GM12878 (cell line): ENCODE results near the gene ARCN1. TPM values are rescaled to one million over a fixed set of nuclear protein-coding genes. Genes with fewer than 3 reads are reported as not detected.

Experiments
- ATAC-seq: fragments of 200-7000 bp; cut with Tn5 transposase; 3 replicates; pipeline ENCODE4 v1.9.1; 2020; ENCODE audit warnings: mild to moderate bottlenecking, moderate library complexity
- BruUV-seq: library from RNA; stranded (reverse); fragments of 400-500 nt; replicated peaks from 2 replicates; lab custom pipeline; 2021; lab: Mats Ljungman, UMichigan
- CTCF ChIA-PET: fragments of 300-600 bp; sonication (Branson Sonifier 250); formaldehyde crosslinking; extraction: SDS; loops from one replicate; lab custom pipeline; 2021; ENCODE audit warnings: inconsistent platforms; lab: Yijun Ruan, JAX
- POLR2A ChIA-PET: fragments of 350-600 bp; formaldehyde crosslinking; extraction: SDS; loops from one replicate; lab custom pipeline; 2021; ENCODE audit warnings: inconsistent platforms; lab: Charles Lee
- RAD21 ChIA-PET: fragments of 300-600 bp; sonication (Branson Sonifier 250); formaldehyde crosslinking; loops from one replicate; lab custom pipeline; 2023; ENCODE audit warnings: antibody characterized with exemption; ENCODE audit not compliant: unreplicated experiment; lab: Charles Lee
- SMC1A ChIA-PET: fragments of 300-600 bp; sonication (Branson Sonifier 250); formaldehyde crosslinking; loops from one replicate; lab custom pipeline; 2023; ENCODE audit not compliant: unreplicated experiment, uncharacterized antibody; lab: Charles Lee
- DNase-seq: peaks from one replicate; pipeline ENCODE4 v3.0.0-alpha.2; 2011; ENCODE audit warnings: low read depth, low spot score
- FAIRE-seq: peaks from 3 replicates; lab custom pipeline; 2011; peaks lifted over from hg19 to GRCh38; lab: Jason Lieb, UNC
- H2AFZ ChIP-seq: 2 replicates; pipeline ENCODE4 v1.6.0; 2011; ENCODE audit warnings: low read depth, low read length, control low read depth; ENCODE audit not compliant: control insufficient read depth
- H3K27ac ChIP-seq: 2 replicates; pipeline ENCODE4 v1.5.1; 2011; ENCODE audit warnings: control low read depth; ENCODE audit not compliant: control insufficient read depth, insufficient read depth
- H3K27me3 ChIP-seq, 2 experiments: replicated peaks in 1 of 2; 2 replicates each; pipeline versions ENCODE4 v1.6.0 to v1.6.1; 2011; ENCODE audit warnings: low read length in 1 of 2; ENCODE audit not compliant: control insufficient read depth in 2 of 2, insufficient read depth in 2 of 2
- H3K36me3 ChIP-seq, 2 experiments: 2 replicates each; pipeline ENCODE4 v1.5.1; 2011; ENCODE audit warnings: low read length in 1 of 2; ENCODE audit not compliant: control insufficient read depth in 2 of 2, insufficient read depth in 2 of 2
- H3K4me1 ChIP-seq: 2 replicates; pipeline ENCODE4 v1.6.1; 2011; ENCODE audit warnings: mild to moderate bottlenecking, low read length, moderate library complexity, mixed read lengths; ENCODE audit not compliant: control insufficient read depth, insufficient read depth
- H3K4me2 ChIP-seq: 2 replicates; pipeline ENCODE4 v1.6.0; 2011; ENCODE audit warnings: control low read depth; ENCODE audit not compliant: control insufficient read depth, insufficient read depth
- H3K4me3 ChIP-seq: fragments of 200-600 bp; sonication (generic); 2 replicates; pipeline ENCODE4 v1.5.1; 2016
- H3K79me2 ChIP-seq: 2 replicates; pipeline ENCODE4 v1.6.0; 2011; ENCODE audit warnings: low read length; ENCODE audit not compliant: control insufficient read depth, insufficient read depth
- H3K9ac ChIP-seq: 2 replicates; pipeline ENCODE4 v1.8.0; 2011; ENCODE audit warnings: low read length, control low read depth, mixed read lengths; ENCODE audit not compliant: control insufficient read depth, insufficient read depth
- H3K9me3 ChIP-seq: replicated peaks from 3 replicates; pipeline ENCODE4 v1.5.1; 2011; ENCODE audit warnings: mild to moderate bottlenecking, low read length; ENCODE audit not compliant: control insufficient read depth, insufficient read depth
- H4K20me1 ChIP-seq: 2 replicates; pipeline ENCODE4 v1.6.0; 2011; ENCODE audit not compliant: control insufficient read depth, insufficient read depth
- CEBPB ChIP-seq, 2 experiments: fragments of 150-350 bp in 1 of 2; IDR thresholded peaks; 2 replicates each; pipeline ENCODE4 v1.6.1; 2012 to 2014; ENCODE audit warnings: low read depth in 2 of 2, low read length in 2 of 2, borderline replicate concordance in 1 of 2, inconsistent platforms in 1 of 2
- CHD4 ChIP-seq: fragments of 200-600 bp; sonication (generic); IDR thresholded peaks from 2 replicates; pipeline ENCODE4 v1.6.1; 2016; ENCODE audit warnings: mild to moderate bottlenecking
- NFYA ChIP-seq: IDR thresholded peaks from 2 replicates; pipeline ENCODE4 v1.6.1; 2011; ENCODE audit warnings: low read depth, mild to moderate bottlenecking, low read length, improper control_type of control experiment, borderline replicate concordance
- POLR2AphosphoS2 ChIP-seq: IDR thresholded peaks from 2 replicates; pipeline ENCODE4 v1.6.1; 2011; ENCODE audit warnings: low read depth, mild to moderate bottlenecking, low read length, improper control_type of control experiment, moderate library complexity
- YY1 ChIP-seq: IDR thresholded peaks from 2 replicates; pipeline ENCODE4 v1.6.1; 2011; ENCODE audit warnings: low read depth, mild to moderate bottlenecking, low read length
- WGBS: methylation state at CpG from one replicate; pipeline ENCODE4 v1.1.6; 2016; ENCODE audit warnings: low lambda C conversion rate; ENCODE audit not compliant: insufficient replicate concordance, insufficient coverage; ENCODE audit errors: missing lambda C conversion rate; 5-methylcytosine and 5-hydroxymethylcytosine counted together
- in situ Hi-C: fragments of 300-500 bp; cut with MboI; formaldehyde crosslinking; loops from 9 replicates; pipeline ENCODE4 v1.14.3; 2018; ENCODE audit warnings: mixed read lengths
- intact Hi-C: fragments of 100-400 bp; cut with micrococcal nuclease; formaldehyde crosslinking; loops from one replicate; pipeline ENCODE4 v1.14.2; 2022; ENCODE audit not compliant: unreplicated experiment
- polyA plus RNA-seq, 11 experiments: library from polyadenylated mRNA; depleted of rRNA in 4 of 11; unstranded in 6 of 11; stranded (reverse) in 5 of 11; fragments of >200 nt; fragmentation: Nextera tagmentation in 4 of 11; fragmentation: Illumina TruSeq in 1 of 11; extraction: Ambion mirVana in 4 of 11; extraction: Trizol in 1 of 11; gene quantifications; 1 replicate in 1 of 11; 2 replicates in 10 of 11; pipeline versions ENCODE4 v1.2.1 to v1.2.3, GENCODE V29; 2011 to 2016; ENCODE audit warnings: inconsistent platforms in 2 of 11, missing spikeins in 2 of 11, low read depth in 1 of 11
- total RNA-seq, 4 experiments: library from RNA; depleted of rRNA in 3 of 4; stranded (reverse); fragments of >200 nt in 3 of 4; fragmentation: Illumina TruSeq in 1 of 4; extraction: Trizol in 1 of 4; gene quantifications; 2 replicates each; pipeline versions ENCODE4 v1.2.1 to v1.2.3, GENCODE V29; 2013 to 2021
- TF ChIP-seq, protein P1 (sequence below): IDR thresholded peaks from 2 replicates; pipeline ENCODE4 v1.6.1; 2011; ENCODE audit warnings: low read depth, mild to moderate bottlenecking, low read length, moderate library complexity, borderline replicate concordance; ENCODE audit errors: extremely low read depth
- TF ChIP-seq, protein P2 (sequence below): IDR thresholded peaks from 2 replicates; pipeline ENCODE4 v1.6.1; 2011; ENCODE audit warnings: low read depth, low read length, improper control_type of control experiment, borderline replicate concordance
- TF ChIP-seq, protein P3 (sequence below): fragments of 150-350 bp; IDR thresholded peaks from 2 replicates; pipeline ENCODE4 v1.6.1; 2014; ENCODE audit warnings: mild to moderate bottlenecking, low read depth, low read length
- TF ChIP-seq, protein P4 (sequence below): IDR thresholded peaks from 2 replicates; pipeline ENCODE4 v1.6.1; 2011; ENCODE audit warnings: borderline replicate concordance, low read depth, mild to moderate bottlenecking, moderate library complexity, mixed read lengths, low read length; ENCODE audit not compliant: insufficient read depth; ENCODE audit errors: extremely low read length
- TF ChIP-seq, protein P5 (sequence below): fragments of 450-650 bp; IDR thresholded peaks from 2 replicates; pipeline ENCODE4 v1.6.1; 2017; ENCODE audit warnings: mild to moderate bottlenecking

Gene ARCN1
- total and polyA plus RNA-seq, 10 of the 15 experiments (the other 5 are each of a cell fraction or from before 2014, with no cell fraction given) = 33.3 to 172 (median 106) TPM

DNA sequence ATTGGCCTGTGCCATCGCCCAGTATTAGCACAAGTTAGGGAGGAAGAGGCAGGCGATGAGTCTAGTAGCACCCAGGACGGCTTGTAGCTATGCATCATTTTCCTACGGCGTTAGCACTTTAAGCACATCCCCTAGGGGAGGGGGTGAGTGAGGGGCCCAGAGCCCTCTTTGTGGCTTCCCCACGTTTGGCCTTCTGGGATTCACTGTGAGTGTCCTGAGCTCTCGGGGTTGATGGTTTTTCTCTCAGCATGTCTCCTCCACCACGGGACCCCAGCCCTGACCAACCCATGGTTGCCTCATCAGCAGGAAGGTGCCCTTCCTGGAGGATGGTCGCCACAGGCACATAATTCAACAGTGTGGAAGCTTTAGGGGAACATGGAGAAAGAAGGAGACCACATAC is 36.9 kb upstream of the ARCN1 start:
- Histone ChIP-seq H3K27me3 (no peaks in the 10 kb centered on the region), H3K9ac (no peak overlapping the region), H3K4me3 (no peak overlapping the region)
- ATAC-seq = no peak
- intact Hi-C loops = no loop called here
- RAD21 ChIA-PET = no interaction called here
- no TSS peak for BruUV-seq
- TF ChIP-seq, protein P1, sequence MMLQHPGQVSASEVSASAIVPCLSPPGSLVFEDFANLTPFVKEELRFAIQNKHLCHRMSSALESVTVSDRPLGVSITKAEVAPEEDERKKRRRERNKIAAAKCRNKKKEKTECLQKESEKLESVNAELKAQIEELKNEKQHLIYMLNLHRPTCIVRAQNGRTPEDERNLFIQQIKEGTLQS = no peak
- TF ChIP-seq, all 136 proteins: peak for 0
- Histone ChIP-seq H4K20me1 (no peaks in the 10 kb centered on the region; the same call in 1 of the 2 replicates), H3K9me3 (no peaks in the 10 kb centered on the region), H3K79me2 (no peaks in the 10 kb centered on the region), H3K36me3 (no peaks in the 10 kb centered on the region), H3K4me1 (no peaks in the 10 kb centered on the region), H3K4me2 (no peak overlapping the region), H3K27ac (no peak overlapping the region), H2AFZ (no peak overlapping the region)
- POLR2A ChIA-PET = no interaction called here
- in situ Hi-C loops = no loop called here
- no peak for DNase-seq
- SMC1A ChIA-PET = no interaction called here
- CTCF ChIA-PET = no interaction called here
- FAIRE-seq = no peak
- WGBS = 55% methylated on average over 9 of the region's 9 CpGs

DNA sequence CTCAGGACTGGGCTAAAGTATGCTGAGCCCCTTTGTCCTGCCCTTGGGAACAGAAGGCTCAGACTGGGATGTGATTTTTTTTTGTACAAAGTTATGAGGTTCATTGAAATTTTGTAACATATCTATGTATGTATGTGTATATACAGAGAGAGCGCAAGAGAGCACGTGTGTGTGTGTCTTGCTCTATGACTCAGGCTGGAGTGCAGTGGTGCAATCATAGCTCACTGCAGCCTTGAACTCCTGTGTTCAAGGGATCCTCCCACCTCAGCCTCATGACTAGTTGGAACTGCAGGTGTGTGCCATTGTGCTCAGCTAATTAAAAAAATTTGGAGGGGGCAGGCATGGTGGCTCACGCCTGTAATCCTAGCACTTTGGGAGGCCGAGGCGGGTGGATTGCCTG is 35.5 kb upstream of the ARCN1 start:
- Histone ChIP-seq H3K4me1 (no peaks in the 10 kb centered on the region), H3K4me3 (no peak overlapping the region), H4K20me1 (no peaks in the 10 kb centered on the region; the same call in 1 of the 2 replicates), H3K9me3 (no peaks in the 10 kb centered on the region), H2AFZ (no peak overlapping the region), H3K36me3 (no peaks in the 10 kb centered on the region), H3K27me3 (no peaks in the 10 kb centered on the region), H3K79me2 (no peaks in the 10 kb centered on the region), H3K27ac (no peak overlapping the region), H3K4me2 (no peak overlapping the region), H3K9ac (no peak overlapping the region)
- in situ Hi-C loops = no loop called here
- ChIA-PET SMC1A (interaction anchor here (1.0 kb wide), 1 partner anchor 12 kb away, joined by 5 read pairs; no protein-coding TSS in a partner anchor), POLR2A (interaction anchor here (0.6 to 0.7 kb wide), 2 partner anchors 13 to 39 kb away, joined by 3 to 5 read pairs; no protein-coding TSS in a partner anchor), RAD21 (no interaction called here), CTCF (interaction anchor here (0.7 kb wide), 1 partner anchor 8 kb away, joined by 3 read pairs; no protein-coding TSS in a partner anchor)
- ATAC-seq (no peak), FAIRE-seq (no peak), DNase-seq (no peak)
- no TSS peak for BruUV-seq
- 89% methylated on average over 5 of the region's 5 CpGs for WGBS
- intact Hi-C loops = no loop called here
- TF ChIP-seq POLR2AphosphoS2 (no peak), CHD4 (no peak), CEBPB (IDR thresholded peaks at IDR 0.05; ENCODE audit: borderline replicate concordance in 1 of 2, low read depth in 2 of 2, low read length in 2 of 2) (no peak), YY1 (no peak), NFYA (no peak)
- TF ChIP-seq, protein P2, sequence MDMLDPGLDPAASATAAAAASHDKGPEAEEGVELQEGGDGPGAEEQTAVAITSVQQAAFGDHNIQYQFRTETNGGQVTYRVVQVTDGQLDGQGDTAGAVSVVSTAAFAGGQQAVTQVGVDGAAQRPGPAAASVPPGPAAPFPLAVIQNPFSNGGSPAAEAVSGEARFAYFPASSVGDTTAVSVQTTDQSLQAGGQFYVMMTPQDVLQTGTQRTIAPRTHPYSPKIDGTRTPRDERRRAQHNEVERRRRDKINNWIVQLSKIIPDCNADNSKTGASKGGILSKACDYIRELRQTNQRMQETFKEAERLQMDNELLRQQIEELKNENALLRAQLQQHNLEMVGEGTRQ = no peak
- TF ChIP-seq, protein P3, sequence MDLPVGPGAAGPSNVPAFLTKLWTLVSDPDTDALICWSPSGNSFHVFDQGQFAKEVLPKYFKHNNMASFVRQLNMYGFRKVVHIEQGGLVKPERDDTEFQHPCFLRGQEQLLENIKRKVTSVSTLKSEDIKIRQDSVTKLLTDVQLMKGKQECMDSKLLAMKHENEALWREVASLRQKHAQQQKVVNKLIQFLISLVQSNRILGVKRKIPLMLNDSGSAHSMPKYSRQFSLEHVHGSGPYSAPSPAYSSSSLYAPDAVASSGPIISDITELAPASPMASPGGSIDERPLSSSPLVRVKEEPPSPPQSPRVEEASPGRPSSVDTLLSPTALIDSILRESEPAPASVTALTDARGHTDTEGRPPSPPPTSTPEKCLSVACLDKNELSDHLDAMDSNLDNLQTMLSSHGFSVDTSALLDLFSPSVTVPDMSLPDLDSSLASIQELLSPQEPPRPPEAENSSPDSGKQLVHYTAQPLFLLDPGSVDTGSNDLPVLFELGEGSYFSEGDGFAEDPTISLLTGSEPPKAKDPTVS = no peak
- TF ChIP-seq, protein P4, sequence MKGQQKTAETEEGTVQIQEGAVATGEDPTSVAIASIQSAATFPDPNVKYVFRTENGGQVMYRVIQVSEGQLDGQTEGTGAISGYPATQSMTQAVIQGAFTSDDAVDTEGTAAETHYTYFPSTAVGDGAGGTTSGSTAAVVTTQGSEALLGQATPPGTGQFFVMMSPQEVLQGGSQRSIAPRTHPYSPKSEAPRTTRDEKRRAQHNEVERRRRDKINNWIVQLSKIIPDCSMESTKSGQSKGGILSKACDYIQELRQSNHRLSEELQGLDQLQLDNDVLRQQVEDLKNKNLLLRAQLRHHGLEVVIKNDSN = no peak
- TF ChIP-seq, protein P5, sequence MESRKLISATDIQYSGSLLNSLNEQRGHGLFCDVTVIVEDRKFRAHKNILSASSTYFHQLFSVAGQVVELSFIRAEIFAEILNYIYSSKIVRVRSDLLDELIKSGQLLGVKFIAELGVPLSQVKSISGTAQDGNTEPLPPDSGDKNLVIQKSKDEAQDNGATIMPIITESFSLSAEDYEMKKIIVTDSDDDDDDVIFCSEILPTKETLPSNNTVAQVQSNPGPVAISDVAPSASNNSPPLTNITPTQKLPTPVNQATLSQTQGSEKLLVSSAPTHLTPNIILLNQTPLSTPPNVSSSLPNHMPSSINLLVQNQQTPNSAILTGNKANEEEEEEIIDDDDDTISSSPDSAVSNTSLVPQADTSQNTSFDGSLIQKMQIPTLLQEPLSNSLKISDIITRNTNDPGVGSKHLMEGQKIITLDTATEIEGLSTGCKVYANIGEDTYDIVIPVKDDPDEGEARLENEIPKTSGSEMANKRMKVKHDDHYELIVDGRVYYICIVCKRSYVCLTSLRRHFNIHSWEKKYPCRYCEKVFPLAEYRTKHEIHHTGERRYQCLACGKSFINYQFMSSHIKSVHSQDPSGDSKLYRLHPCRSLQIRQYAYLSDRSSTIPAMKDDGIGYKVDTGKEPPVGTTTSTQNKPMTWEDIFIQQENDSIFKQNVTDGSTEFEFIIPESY = no peak
